ENCODE measurements around the gene LONRF2.
"Not testable (repeated sequence)": the region's sequence is repeated elsewhere in the genome, so short reads cannot be mapped to it uniquely, and the experiment has no call there.

LONRF2 gene

GRCh38 chr2:100252811-100253698, 69.2 kb downstream of the LONRF2 start:
- DNase-seq, result no peak

- no peak for DNase-seq
Observed at GRCh38 chr2:100250645-100251044, 71.7 kb downstream of the LONRF2 start.

GRCh38 chr2:100248971-100249370, 73.3 kb downstream of the LONRF2 start:
- no peak for DNase-seq

- DNase-seq, result not testable (repeated sequence)
Observed at GRCh38 chr2:100248556-100248955, 73.7 kb downstream of the LONRF2 start.

- DNase-seq, result no peak
Observed at GRCh38 chr2:100248044-100248330, 74.3 kb downstream of the LONRF2 start.

- no peak for DNase-seq
Observed at GRCh38 chr2:100247256-100248043, 74.9 kb downstream of the LONRF2 start.

- no peak for DNase-seq
Observed at GRCh38 chr2:100246163-100247145, 75.8 kb downstream of the LONRF2 start.

GRCh38 chr2:100245681-100246080, 76.6 kb downstream of the LONRF2 start:
- DNase-seq, result no peak

GRCh38 chr2:100244881-100245605, 77.3 kb downstream of the LONRF2 start:
- no peak for DNase-seq

- no peak for DNase-seq
Observed at GRCh38 chr2:100243631-100244030, 78.7 kb downstream of the LONRF2 start.

GRCh38 chr2:100242891-100243619, 79.2 kb downstream of the LONRF2 start:
- DNase-seq, result peak; percentile 52 to 54

GRCh38 chr2:100242476-100242875, 79.8 kb downstream of the LONRF2 start:
- DNase-seq, result no peak

GRCh38 chr2:100241236-100241635, 81.1 kb downstream of the LONRF2 start:
- no peak for DNase-seq

- no peak for DNase-seq
Observed at GRCh38 chr2:100240386-100240785, 81.9 kb downstream of the LONRF2 start.

- no peak for DNase-seq
Observed at GRCh38 chr2:100239486-100240210, 82.7 kb downstream of the LONRF2 start.

GRCh38 chr2:100238471-100238870, 83.8 kb downstream of the LONRF2 start:
- DNase-seq, result no peak

- no peak for DNase-seq
Observed at GRCh38 chr2:100237770-100238169, 84.5 kb downstream of the LONRF2 start.

- no peak for DNase-seq
Observed at GRCh38 chr2:100237163-100237562, 85.1 kb downstream of the LONRF2 start.

GRCh38 chr2:100236166-100236565, 86.1 kb downstream of the LONRF2 start:
- no peak for DNase-seq

GRCh38 chr2:100235581-100235980, 86.7 kb downstream of the LONRF2 start:
- no peak for DNase-seq

GRCh38 chr2:100235098-100235497, 87.2 kb downstream of the LONRF2 start:
- DNase-seq, result no peak

All from stimulated activated CD4-positive, alpha-beta T cell treated with anti-CD3 and anti-CD28 coated beads, Interleukin-2, amount 100 ng/mL, for 48 hours (primary cell).